ENCODE results near the gene VANGL2. TPM values are rescaled to one million over a fixed set of nuclear protein-coding genes. Genes with fewer than 3 reads are reported as not detected.

VANGL2 gene
- polyA plus RNA-seq, 1 donor: 11.0 TPM

- DNase-seq: no peak
Observed at GRCh38 chr1:160406131-160406968, 6.0 kb downstream of the VANGL2 start.

DNA sequence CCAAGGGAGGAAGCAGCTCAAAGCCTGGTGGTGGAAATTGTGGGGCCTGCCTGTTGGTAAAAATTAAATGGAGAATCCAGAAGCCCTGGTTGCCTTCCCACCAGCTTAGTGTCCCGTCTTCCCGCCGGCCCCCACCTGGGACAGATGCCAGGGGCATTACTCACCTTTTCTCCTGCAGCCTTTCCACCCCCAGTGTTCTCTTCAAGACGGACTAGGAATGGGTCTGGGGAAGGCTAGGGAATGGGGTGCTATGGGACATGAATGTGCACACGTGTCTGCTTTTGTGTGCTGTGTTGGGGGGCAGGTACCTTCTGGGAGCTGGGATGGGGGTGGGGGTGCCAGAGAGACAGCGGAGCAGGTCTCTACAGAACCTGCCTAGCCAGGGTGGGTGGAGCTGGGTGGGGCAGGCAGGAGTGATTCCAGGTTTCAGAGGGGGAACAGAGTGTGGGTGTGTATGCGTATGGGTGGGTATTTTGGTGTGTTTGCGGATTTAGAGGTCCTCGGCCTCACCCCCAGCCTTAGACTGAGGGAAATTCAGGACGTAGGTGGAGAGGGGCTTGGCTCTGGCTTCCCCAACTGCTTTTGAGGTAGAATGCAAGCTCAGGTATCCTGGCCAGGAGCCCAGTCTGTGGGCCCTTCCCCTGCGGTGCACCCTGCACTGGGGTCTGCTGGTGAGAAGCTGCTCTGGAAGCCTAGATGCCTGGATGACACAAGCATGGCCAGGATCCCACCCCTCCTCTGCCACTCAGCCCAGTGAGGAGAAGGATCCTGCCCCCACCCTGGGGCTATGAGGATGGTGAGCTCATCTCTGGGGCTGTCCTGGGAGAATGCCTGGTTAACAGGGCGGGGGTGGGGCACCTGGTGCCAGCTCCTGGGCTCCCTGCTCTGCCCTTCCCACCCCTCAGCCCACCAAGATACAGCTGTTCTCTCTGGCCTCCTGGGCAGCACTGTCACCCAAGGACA is 7.8 kb downstream of the VANGL2 start:
- DNase-seq: no peak

DNA sequence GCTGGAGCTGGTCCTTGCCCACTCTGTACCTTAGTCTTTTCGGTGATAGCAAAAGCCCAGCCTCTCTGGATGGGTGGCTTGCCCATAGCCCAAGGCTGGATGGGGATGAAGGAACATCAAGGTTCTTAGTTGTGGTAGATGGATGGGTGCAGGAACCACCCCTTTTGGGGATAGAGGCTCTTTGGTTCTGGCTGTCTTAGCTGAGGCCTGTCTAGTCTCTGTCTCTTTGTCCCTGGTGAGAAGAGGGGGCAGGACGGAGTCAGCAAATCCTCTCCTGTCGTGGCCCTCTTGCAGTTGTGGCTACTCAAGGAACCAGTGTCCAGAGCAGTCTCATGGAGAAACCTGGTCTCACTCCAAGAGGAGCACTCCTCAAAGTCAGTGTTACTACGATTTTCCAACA is 8.5 kb downstream of the VANGL2 start:
- no peak for DNase-seq

DNA sequence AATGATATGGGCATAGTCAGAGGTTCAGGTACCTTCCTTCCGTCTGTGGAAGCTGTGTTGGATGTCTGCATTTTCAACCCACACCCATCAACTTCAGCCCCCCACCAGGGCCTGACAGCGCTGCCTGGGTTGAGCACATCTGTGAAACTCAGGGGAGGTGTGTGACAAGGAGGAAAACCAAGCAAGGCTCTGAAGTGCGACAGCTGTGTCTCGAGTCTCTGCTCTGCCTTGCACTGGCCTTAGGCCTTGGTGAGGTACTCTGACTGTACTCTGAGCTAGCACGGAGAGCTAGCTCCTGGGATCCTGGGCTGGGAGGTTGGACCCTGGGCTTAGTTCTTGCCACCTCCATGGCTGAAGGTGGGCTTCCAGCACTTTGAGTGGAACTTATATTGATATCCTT is 9.1 kb downstream of the VANGL2 start:
- no peak for DNase-seq

GRCh38 chr1:160410406-160411005 is 10.1 kb downstream of the VANGL2 start:
- peak; percentile 81 for DNase-seq

- DNase-seq: no peak
Observed at GRCh38 chr1:160411271-160412027, 11.1 kb downstream of the VANGL2 start.

GRCh38 chr1:160412028-160412362 is 11.6 kb downstream of the VANGL2 start:
- DNase-seq: no peak

DNA sequence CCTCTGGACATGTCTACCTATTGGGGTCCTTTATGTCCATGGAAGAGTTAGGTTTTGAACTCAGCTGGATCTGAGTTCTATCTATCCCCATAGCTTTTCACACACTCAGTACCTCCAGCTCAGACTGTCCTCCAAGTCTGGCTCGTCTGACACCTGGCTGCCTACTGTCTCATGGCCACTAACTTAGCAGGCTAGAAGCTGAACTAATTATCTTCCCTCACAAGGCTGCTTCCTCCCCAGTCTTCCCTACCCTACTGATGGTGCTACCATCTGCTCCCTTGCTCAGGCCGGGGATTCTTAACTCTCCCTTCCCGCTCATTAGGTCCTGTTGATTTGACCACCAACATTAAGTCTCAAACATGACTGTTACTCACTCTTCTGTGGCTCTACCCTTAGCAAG is 13.4 kb downstream of the VANGL2 start:
- no peak for DNase-seq

GRCh38 chr1:160414881-160415280 is 14.5 kb downstream of the VANGL2 start:
- DNase-seq: no peak

GRCh38 chr1:160415696-160416290 is 15.4 kb downstream of the VANGL2 start:
- no peak for DNase-seq

DNA sequence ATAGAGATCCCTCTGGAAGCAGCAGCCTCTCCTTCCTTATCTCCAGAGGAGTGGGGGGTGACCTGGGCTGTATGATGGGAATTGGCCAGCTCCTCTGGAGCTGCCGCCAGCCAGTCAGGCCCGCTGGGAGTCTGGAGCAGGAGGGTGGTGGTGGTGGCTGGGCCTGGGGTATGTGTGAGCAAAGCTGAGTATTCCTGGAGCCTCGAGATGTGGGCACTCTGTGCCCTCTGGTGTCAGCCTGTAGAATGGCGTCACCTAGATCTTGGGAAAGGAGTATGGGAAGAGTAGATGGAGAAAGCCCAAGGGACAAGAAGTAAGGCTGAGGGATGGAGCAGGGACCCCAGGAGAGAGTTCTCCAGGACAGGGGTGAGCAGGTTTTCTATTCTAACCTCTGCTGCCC is 16.0 kb downstream of the VANGL2 start:
- no peak for DNase-seq

GRCh38 chr1:160418483-160418882 is 18.1 kb downstream of the VANGL2 start:
- DNase-seq: no peak

DNA sequence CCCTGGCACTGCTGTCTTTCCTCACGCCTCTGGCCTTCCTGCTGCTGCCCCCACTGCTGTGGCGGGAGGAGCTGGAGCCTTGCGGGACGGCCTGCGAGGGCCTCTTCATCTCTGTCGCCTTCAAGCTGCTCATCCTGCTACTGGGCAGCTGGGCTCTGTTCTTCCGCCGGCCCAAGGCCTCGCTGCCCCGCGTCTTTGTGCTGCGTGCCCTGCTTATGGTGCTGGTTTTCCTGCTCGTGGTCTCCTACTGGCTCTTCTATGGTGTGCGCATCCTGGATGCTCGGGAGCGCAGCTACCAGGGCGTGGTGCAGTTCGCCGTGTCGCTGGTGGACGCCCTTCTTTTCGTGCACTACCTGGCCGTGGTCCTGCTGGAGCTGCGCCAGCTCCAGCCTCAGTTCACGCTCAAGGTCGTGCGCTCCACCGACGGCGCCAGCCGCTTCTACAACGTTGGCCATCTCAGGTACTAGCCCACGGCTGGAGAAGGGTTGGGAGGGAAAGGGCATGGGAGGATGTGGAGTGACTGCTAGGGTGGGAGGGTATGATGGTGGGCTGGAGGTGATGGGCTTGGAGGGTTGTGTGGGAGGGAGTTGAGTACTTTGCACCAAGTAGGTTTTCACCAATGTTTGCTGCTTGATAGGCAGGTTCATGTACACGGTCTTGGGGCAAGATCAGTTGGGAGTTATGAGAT is 18.9 kb downstream of the VANGL2 start:
- no peak for DNase-seq

- no peak for DNase-seq
Observed at GRCh38 chr1:160419838-160420169, 19.4 kb downstream of the VANGL2 start.

- DNase-seq: no peak
Observed at GRCh38 chr1:160420881-160421842, 20.8 kb downstream of the VANGL2 start.

- DNase-seq: no peak
Observed at GRCh38 chr1:160421881-160422280, 21.5 kb downstream of the VANGL2 start.

DNA sequence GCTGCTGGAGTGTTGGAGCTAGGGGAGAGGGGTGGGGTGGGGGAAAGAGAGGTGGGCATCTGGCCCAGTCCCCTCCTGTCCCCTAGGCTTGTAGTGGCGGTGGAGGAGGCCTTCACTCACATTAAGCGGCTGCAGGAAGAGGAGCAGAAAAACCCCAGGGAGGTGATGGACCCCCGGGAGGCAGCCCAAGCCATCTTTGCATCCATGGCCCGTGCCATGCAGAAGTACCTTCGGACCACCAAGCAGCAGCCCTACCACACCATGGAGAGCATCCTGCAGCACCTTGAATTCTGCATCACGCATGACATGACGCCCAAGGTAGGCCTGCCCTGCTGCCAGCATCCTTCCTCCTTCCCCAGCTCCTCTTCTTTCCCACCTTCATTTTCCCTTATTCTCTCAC is 23.6 kb downstream of the VANGL2 start:
- DNase-seq: no peak

GRCh38 chr1:160425847-160426246 is 25.5 kb downstream of the VANGL2 start:
- DNase-seq: no peak

- DNase-seq: no peak
Observed at GRCh38 chr1:160427625-160428024, 27.3 kb downstream of the VANGL2 start.

GRCh38 chr1:160428053-160428452 is 27.7 kb downstream of the VANGL2 start:
- no peak for DNase-seq
